HepG2 (cell line): ENCODE measurements around the gene INSR. TPM values are rescaled to one million over a fixed set of nuclear protein-coding genes. Genes with fewer than 3 reads are reported as not detected.
A peak's percentile ranks its signal among the peaks of the same experiment; 100 is the strongest.

Experiments
- BCL3 ChIP-seq: sonication (generic); formaldehyde crosslinking; IDR thresholded peaks from 2 replicates; pipeline ENCODE4 v1.5.1; 2020; ENCODE audit warnings: mild to moderate bottlenecking, missing genetic modification reagents, moderate library complexity
- BORCS8-MEF2B ChIP-seq: sonication (generic); formaldehyde crosslinking; IDR thresholded peaks from 2 replicates; pipeline ENCODE4 v1.8.0; 2022; ENCODE audit warnings: mild to moderate bottlenecking, missing genetic modification reagents
- BRF2 ChIP-seq: sonication (generic); formaldehyde crosslinking; IDR thresholded peaks from 2 replicates; pipeline ENCODE4 v1.8.1; 2022; ENCODE audit warnings: mild to moderate bottlenecking, missing genetic modification reagents
- CEBPZ ChIP-seq: IDR thresholded peaks from 2 replicates; pipeline ENCODE4 v1.6.1; 2012; ENCODE audit warnings: low read length, improper control_type of control experiment
- IRX3 ChIP-seq: sonication (generic); formaldehyde crosslinking; IDR thresholded peaks from 2 replicates; pipeline ENCODE4 v1.8.1; 2023; ENCODE audit warnings: mild to moderate bottlenecking, low read depth, missing genetic modification reagents, borderline replicate concordance
- LBX2 ChIP-seq: sonication (generic); formaldehyde crosslinking; IDR thresholded peaks from 2 replicates; pipeline ENCODE4 v1.5.0; 2020; ENCODE audit warnings: missing genetic modification reagents, mild to moderate bottlenecking, borderline replicate concordance
- MBNL3 ChIP-seq: fragments of 250-450 bp; sonication (Bioruptor Pico); conservative IDR thresholded peaks from 2 replicates; pipeline ENCODE4 v1.8.0; 2022; ENCODE audit warnings: mild to moderate bottlenecking, inconsistent platforms
- MEIS2 ChIP-seq: sonication (generic); formaldehyde crosslinking; IDR thresholded peaks from 2 replicates; pipeline ENCODE4 v1.9.0; 2021; ENCODE audit warnings: mild to moderate bottlenecking, missing genetic modification reagents
- NR3C1 ChIP-seq: sonication (generic); formaldehyde crosslinking; IDR thresholded peaks from 2 replicates; pipeline ENCODE4 v1.4.0; 2020; ENCODE audit warnings: missing genetic modification reagents
- PLRG1 ChIP-seq: fragments of 450-650 bp; conservative IDR thresholded peaks from 2 replicates; pipeline ENCODE4 v1.6.1; 2016
- SOX6 ChIP-seq, 2 experiments: fragments of 450-650 bp in 1 of 2; sonication (generic) in 1 of 2; formaldehyde crosslinking in 1 of 2; IDR thresholded peaks; 2 replicates each; pipeline versions ENCODE4 v1.4.0 to v1.6.1; 2017 to 2020; ENCODE audit warnings: antibody characterized with exemption in 1 of 2, mild to moderate bottlenecking in 1 of 2, missing genetic modification reagents in 1 of 2
- STAT5B ChIP-seq: sonication (generic); formaldehyde crosslinking; IDR thresholded peaks from 2 replicates; pipeline ENCODE4 v1.4.0; 2020; ENCODE audit warnings: missing genetic modification reagents
- TCF7L2 ChIP-seq: IDR thresholded peaks from 2 replicates; pipeline ENCODE4 v1.6.1; 2011; ENCODE audit warnings: mild to moderate bottlenecking, low read depth, low read length, moderate library complexity
- U2AF2 ChIP-seq: fragments of 200-400 bp; formaldehyde crosslinking; IDR thresholded peaks from 2 replicates; pipeline ENCODE4 v1.6.1; 2017; ENCODE audit warnings: low read depth, mild to moderate bottlenecking, low read length
- ZBTB1 ChIP-seq: sonication (generic); formaldehyde crosslinking; IDR thresholded peaks from 2 replicates; pipeline ENCODE4 v1.4.0; 2020; ENCODE audit warnings: missing genetic modification reagents, borderline replicate concordance
- ZEB1 ChIP-seq: IDR thresholded peaks from 2 replicates; pipeline ENCODE4 v1.6.1; 2012; ENCODE audit warnings: mild to moderate bottlenecking, low read depth, inconsistent platforms; ENCODE audit not compliant: insufficient replicate concordance
- ZNF143 ChIP-seq: sonication (generic); formaldehyde crosslinking; IDR thresholded peaks from 2 replicates; pipeline ENCODE4 v1.4.0; 2020; ENCODE audit warnings: missing genetic modification reagents
- ZNF24 ChIP-seq: fragments of 450-650 bp; IDR thresholded peaks from 2 replicates; pipeline ENCODE4 v1.6.1; 2017; ENCODE audit warnings: antibody characterized with exemption, mild to moderate bottlenecking
- ZNF34 ChIP-seq: sonication (generic); formaldehyde crosslinking; IDR thresholded peaks from 2 replicates; pipeline ENCODE4 v1.4.0; 2020; ENCODE audit warnings: mild to moderate bottlenecking, missing genetic modification reagents, borderline replicate concordance
- ZNF383 ChIP-seq: sonication (generic); formaldehyde crosslinking; IDR thresholded peaks from 2 replicates; pipeline ENCODE4 v1.4.0; 2020; ENCODE audit warnings: missing genetic modification reagents, mild to moderate bottlenecking, borderline replicate concordance
- ZNF432 ChIP-seq: sonication (generic); formaldehyde crosslinking; IDR thresholded peaks from 2 replicates; pipeline ENCODE4 v1.5.0; 2020; ENCODE audit warnings: missing genetic modification reagents, mild to moderate bottlenecking, borderline replicate concordance
- ZNF484 ChIP-seq: sonication (generic); formaldehyde crosslinking; IDR thresholded peaks from 2 replicates; pipeline ENCODE4 v1.5.1; 2020; ENCODE audit warnings: mild to moderate bottlenecking, low read depth, missing genetic modification reagents, borderline replicate concordance
- ZNF713 ChIP-seq: sonication (generic); formaldehyde crosslinking; IDR thresholded peaks from 2 replicates; pipeline ENCODE4 v1.4.0; 2020; ENCODE audit warnings: mild to moderate bottlenecking, missing genetic modification reagents
- ZNF816 ChIP-seq: sonication (generic); formaldehyde crosslinking; IDR thresholded peaks from 2 replicates; pipeline ENCODE4 v1.8.0; 2022; ENCODE audit warnings: missing genetic modification reagents, mild to moderate bottlenecking, borderline replicate concordance
- polyA plus RNA-seq, 8 experiments: library from polyadenylated mRNA; depleted of rRNA in 3 of 8; stranded (reverse) in 7 of 8; unstranded in 1 of 8; fragments of >200 nt; fragmentation: Illumina TruSeq in 4 of 8; extraction: Trizol in 4 of 8; gene quantifications; 2 replicates each; pipeline versions ENCODE4 v1.2.1 to v1.2.3, GENCODE V29; 2011 to 2016; ENCODE audit warnings: low read depth in 4 of 8, missing spikeins in 1 of 8, mixed read lengths in 1 of 8; ENCODE audit not compliant: insufficient read depth in 1 of 8
- total RNA-seq, 5 experiments: library from RNA; depleted of rRNA; stranded (reverse); fragments of >200 nt; fragmentation: Illumina TruSeq; extraction: Trizol; gene quantifications; 2 replicates each; pipeline ENCODE4 v1.2.3, GENCODE V29; 2016; ENCODE audit warnings: low read depth in 1 of 5

Gene INSR
- total and polyA plus RNA-seq, 2 of the 13 experiments (the other 11 are each of a cell fraction or from before 2014, with no cell fraction given): 24.2 to 29.8 TPM

- TF ChIP-seq BCL3 (peak; percentile 52; the same call in 1 of the 2 replicates), ZEB1 (no peak), PLRG1 (no peak), IRX3 (CRISPR knock-in tag) (no peak), ZNF484 (no peak), ZNF432 (CRISPR knock-in tag) (no peak), LBX2 (no peak), ZNF816 (CRISPR knock-in tag) (no peak; the same call in 1 of the 2 replicates), MBNL3 (CRISPR knock-in tag) (no peak), BORCS8-MEF2B (CRISPR knock-in tag) (no peak), U2AF2 (no peak), ZNF143 (no peak; the same call in 1 of the 2 replicates), TCF7L2 (no peak), SOX6 (IDR thresholded peaks at IDR 0.05) (no peak), SOX6 (CRISPR knock-in tag; IDR thresholded peaks at IDR 0.05) (no peak; the same call in 1 of the 2 replicates), MEIS2 (CRISPR knock-in tag) (peak; percentile 73), NR3C1 (CRISPR knock-in tag) (no peak), ZBTB1 (CRISPR knock-in tag) (no peak), ZNF24 (no peak), CEBPZ (no peak), ZNF34 (CRISPR knock-in tag) (no peak; the same call in 1 of the 2 replicates), ZNF383 (CRISPR knock-in tag) (no peak), ZNF713 (no peak), STAT5B (no peak), BRF2 (CRISPR knock-in tag) (0 out of 2 replicates have a peak, but pooled peaks have one; percentile 24)
Measured at GRCh38 chr19:7197760-7198696, 96.2 kb downstream of the INSR start (continued).
